Cortex of kidney (tissue), 1 donor: ENCODE results near the gene LTBP1.
"Not testable (repeated sequence)": the region's sequence is repeated elsewhere in the genome, so short reads cannot be mapped to it uniquely, and the experiment has no call there.

Experiments used
- DNase-seq: peaks from one replicate; lab custom pipeline; 2025; lab: John Stamatoyannopoulos, UW

Gene LTBP1

DNA sequence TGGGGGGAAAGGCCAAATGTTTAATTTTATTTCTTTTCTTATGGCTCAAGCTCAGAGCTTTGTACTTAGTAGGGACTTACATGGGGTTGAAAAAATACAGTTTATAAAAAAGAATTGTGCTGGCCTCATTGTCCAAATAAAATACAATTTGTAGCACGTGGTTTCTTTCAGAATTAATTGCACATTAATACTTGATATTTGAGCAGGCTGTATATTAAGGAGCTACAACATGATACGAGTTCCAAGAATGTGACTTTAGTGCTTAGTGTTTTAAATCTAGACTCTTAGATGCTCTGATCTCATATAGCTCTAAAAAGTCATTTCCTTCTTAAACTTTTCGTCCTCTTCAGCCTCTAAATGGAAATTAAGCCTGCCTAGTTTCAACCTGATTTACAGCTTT is 483.3 kb downstream of the LTBP1 start:
- no peak for DNase-seq

DNA sequence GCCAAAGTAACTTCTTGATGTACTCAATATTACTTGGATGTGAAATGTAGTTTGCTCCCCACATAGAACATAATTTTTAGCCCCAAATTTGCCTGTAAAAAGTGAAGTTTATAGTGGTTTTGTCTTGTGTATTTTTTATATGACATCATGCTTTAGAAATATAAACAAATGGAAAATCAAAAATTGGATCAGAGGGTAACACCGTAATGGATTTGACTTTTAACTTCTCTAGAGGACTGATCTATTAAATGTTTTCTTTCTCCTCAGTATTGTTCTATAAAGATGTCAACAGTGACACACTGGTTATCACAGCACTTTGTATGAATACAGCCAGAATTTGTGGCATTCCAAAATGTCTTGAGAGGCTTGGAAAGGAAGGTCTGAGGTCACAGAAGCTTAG is 484.1 kb downstream of the LTBP1 start:
- no peak for DNase-seq

GRCh38 chr2:33432871-33433270 is 486.1 kb downstream of the LTBP1 start:
- DNase-seq: no peak

- no peak for DNase-seq
These were observed 486.8 kb downstream of the LTBP1 start for GRCh38 chr2:33433279-33434235.

DNA sequence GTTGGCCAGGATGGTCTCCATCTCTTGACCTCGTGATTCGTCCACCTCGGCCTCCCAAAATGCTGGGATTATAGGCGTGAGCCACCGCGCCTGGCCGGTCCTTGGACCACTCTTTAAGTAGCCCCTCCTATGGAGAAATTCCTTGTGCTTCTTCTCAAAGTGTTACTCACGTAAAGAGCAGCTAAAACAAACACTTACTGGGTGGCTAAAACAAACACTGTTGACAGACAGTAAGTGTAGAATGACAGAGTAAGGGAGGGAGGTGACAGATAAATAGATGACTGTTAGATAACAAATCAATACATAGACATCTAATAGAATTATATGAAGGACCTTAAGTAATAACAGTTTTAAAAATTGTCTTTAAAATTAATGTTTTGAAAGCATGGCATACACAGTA is 488.8 kb downstream of the LTBP1 start:
- DNase-seq: no peak

DNA sequence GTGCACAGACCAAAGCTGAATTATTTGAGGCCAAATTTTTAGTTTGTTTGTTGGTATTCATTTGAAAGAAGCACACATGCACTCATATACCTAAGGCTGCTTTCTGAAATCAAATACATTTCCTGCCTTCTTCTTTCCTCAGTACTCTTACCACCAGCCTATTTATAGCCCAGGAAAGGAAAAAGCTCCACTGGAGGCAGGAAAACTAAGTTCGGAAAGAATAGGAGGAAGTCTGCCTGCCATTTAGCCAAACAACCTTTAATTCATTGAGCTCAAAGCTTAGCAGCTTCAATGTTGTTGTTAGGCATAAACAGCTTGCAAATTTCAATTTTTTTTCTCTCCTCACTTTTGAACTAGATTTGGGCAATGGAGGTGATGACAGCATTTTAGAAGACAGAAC is 489.3 kb downstream of the LTBP1 start:
- DNase-seq: no peak

GRCh38 chr2:33437297-33437696 is 490.5 kb downstream of the LTBP1 start:
- DNase-seq: no peak

GRCh38 chr2:33437815-33438214 is 491.1 kb downstream of the LTBP1 start:
- DNase-seq: no peak

DNA sequence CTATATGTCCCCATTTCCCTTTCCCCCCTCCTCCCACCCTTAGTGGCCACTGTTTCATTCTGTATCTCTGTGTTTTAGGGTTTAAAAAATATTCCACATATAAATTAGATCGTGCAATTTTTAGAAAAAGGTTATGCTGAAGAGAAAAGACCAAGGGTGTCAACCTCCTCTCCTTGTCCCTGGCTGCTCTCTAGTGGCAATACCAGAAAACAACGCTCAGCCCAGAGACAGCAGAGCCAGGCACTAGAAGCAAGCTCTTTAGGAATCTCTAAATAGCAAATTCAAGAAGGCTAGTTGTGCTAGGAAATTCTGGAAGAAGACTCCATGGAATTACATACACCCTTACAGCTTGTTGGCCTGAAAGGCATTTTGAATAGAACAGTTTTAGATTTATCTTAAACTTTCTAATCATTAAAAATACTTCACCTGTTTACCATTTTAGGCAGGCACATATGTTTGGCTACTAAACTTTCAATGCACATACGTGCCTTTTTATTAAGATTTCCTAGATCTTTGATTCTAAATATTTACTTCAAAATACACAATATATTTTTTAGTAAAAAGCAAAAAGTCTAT is 494.6 kb downstream of the LTBP1 start:
- no peak for DNase-seq

- DNase-seq: not testable (repeated sequence)
These were observed 495.3 kb downstream of the LTBP1 start for GRCh38 chr2:33442052-33442451.

GRCh38 chr2:33442528-33443079 is 495.9 kb downstream of the LTBP1 start:
- no peak for DNase-seq

DNA sequence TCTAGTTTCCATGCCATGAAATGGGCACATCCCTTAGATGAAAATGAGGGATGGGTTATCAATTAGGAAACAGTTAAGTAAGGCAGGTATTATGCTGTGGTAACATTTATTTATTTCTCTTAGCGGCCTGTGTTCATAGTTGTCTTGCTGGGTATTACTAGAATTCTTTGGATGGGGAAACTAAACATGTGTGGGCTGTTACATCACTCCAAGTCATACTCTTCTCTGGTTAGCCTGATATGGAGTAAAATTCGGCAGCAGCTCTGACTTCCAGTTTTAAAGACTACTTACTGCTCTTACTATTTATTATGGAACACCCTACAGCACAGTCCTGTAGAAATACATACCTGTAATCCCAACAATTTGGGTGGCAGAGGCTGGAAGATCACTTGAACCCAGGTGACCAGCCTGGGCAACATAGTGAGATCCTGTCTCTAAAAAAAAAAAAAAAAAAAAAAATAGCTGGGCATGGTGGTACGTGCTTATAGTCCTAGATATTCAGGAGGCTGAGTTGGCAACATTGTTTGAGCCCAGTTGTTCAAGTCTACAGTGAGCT is 496.6 kb downstream of the LTBP1 start:
- DNase-seq: no peak

DNA sequence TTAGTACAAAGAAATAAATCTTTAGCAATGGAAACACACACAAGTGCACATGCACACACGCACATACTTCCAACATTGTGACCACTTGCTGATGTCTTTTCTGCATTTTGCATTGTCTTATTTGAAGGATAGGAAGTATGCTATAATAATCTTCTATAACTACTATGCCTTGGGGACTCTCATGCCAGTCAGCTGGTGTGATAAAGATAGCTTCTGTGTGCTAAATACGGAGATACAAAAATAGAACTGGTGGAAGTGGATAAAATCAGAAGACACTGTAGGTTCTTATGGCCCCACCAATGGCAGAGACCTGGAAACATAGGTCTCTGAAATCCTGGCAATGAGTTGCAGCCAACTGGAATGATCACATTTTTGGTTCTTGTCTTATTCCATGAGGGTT is 498.2 kb downstream of the LTBP1 start:
- DNase-seq: no peak

DNA sequence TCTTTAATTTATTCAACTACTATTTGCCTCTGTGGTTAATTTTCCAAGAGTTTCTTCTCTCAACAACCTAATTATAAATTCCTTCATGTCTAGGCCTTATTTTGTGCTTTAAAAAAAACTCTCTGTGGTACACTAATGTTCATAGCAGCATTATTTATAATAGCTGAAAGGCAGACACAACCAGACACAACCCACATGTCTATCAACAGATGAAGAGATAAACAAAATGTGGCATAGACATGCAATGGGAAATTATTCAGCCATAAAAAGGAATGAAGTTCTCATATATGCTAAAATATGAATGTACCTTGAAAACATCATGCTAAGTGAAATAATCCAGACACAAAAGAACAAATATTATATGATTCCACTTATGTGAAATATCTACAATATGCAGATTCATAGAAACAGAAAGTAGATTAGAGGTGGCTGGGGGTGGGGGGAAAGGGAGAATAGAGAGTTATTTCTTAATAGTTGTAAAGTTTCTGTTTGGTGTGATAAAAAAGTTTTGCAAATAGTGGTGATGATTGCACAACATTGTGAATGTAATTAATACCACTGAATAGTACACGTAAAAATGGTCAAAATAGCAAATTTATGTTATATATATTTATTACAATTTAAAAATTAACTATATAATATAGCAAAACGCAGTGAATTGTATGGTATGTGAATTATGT is 501.6 kb downstream of the LTBP1 start:
- DNase-seq: no peak
